CD4-positive, alpha-beta T cell (primary cell): ENCODE results near the gene POLR3F. TPM values are rescaled to one million over a fixed set of nuclear protein-coding genes. Genes with fewer than 3 reads are reported as not detected.
"Not testable (repeated sequence)": the region's sequence is repeated elsewhere in the genome, so short reads cannot be mapped to it uniquely, and the experiment has no call there.

Experiments used
- ATAC-seq: fragments of 200-7000 bp; cut with Tn5 transposase; one replicate; pipeline ENCODE4 v1.10.0; 2022; ENCODE audit warnings: mild to moderate bottlenecking; ENCODE audit not compliant: poor library complexity
- CTCF ChIA-PET: fragments of 350-600 bp; sonication (Branson Sonifier 250); formaldehyde crosslinking; loops from one replicate; lab custom pipeline; 2021; ENCODE audit warnings: antibody characterized with exemption, inconsistent platforms; lab: Charles Lee
- POLR2A ChIA-PET: fragments of 350-600 bp; sonication (Branson Sonifier 250); formaldehyde crosslinking; loops from one replicate; lab custom pipeline; 2021; ENCODE audit warnings: antibody characterized with exemption, inconsistent platforms; lab: Charles Lee
- DNase-seq, 14 experiments: peaks; one replicate each; pipeline ENCODE4 v3.0.0-alpha.2; 2013 to 2020; ENCODE audit warnings: mixed read lengths in 2 of 14
- H3K27ac ChIP-seq, 2 donors: one replicate each; pipeline versions ENCODE4 v1.5.1 to v1.7.0; 2013; ENCODE audit warnings: low read length in 2 of 2, low read depth in 1 of 2, mild to moderate bottlenecking in 1 of 2
- H3K27me3 ChIP-seq, 2 experiments: 1 replicate in 1 of 2; 2 replicates in 1 of 2; pipeline versions ENCODE4 v1.6.1 to v1.7.0; 2013; ENCODE audit warnings: low read length in 2 of 2, control low read depth in 1 of 2, mild to moderate bottlenecking in 1 of 2, moderate library complexity in 1 of 2; ENCODE audit not compliant: insufficient read depth in 2 of 2, control insufficient read depth in 1 of 2
- H3K36me3 ChIP-seq: one replicate; pipeline ENCODE4 v1.6.1; 2013; ENCODE audit warnings: low read length, control low read depth; ENCODE audit not compliant: insufficient read depth
- H3K4me1 ChIP-seq: one replicate; pipeline ENCODE4 v1.6.1; 2013; ENCODE audit warnings: low read length, control low read depth; ENCODE audit not compliant: insufficient read depth
- H3K4me3 ChIP-seq: one replicate; pipeline ENCODE4 v1.5.1; 2013; ENCODE audit warnings: mild to moderate bottlenecking, low read length, moderate library complexity
- H3K9me3 ChIP-seq, 2 experiments: 1 replicate in 1 of 2; 2 replicates in 1 of 2; pipeline versions ENCODE4 v1.6.1 to v1.7.0; 2013; ENCODE audit warnings: low read length in 2 of 2, mild to moderate bottlenecking in 2 of 2, control low read depth in 1 of 2, moderate library complexity in 1 of 2; ENCODE audit not compliant: control insufficient read depth in 1 of 2, insufficient read depth in 1 of 2
- H3K27ac Mint-ChIP-seq: one replicate; pipeline ENCODE4 v1.8.0; 2020; ENCODE audit warnings: mixed read lengths
- H3K27me3 Mint-ChIP-seq: one replicate; pipeline ENCODE4 v1.8.0; 2021; ENCODE audit warnings: mixed read lengths
- H3K36me3 Mint-ChIP-seq: one replicate; pipeline ENCODE4 v1.8.0; 2021; ENCODE audit warnings: low read depth, mixed read lengths
- H3K4me1 Mint-ChIP-seq: one replicate; pipeline ENCODE4 v1.8.0; 2021; ENCODE audit warnings: low read depth, mixed read lengths
- H3K4me3 Mint-ChIP-seq: one replicate; pipeline ENCODE4 v1.8.0; 2020; ENCODE audit warnings: mild to moderate bottlenecking, mixed read lengths
- H3K9me3 Mint-ChIP-seq: one replicate; pipeline ENCODE4 v1.8.0; 2020; ENCODE audit warnings: mixed read lengths
- CTCF ChIP-seq: fragments of 200-600 bp; IDR thresholded peaks from one replicate; pipeline ENCODE4 v1.8.0; 2022; ENCODE audit warnings: antibody characterized with exemption, mild to moderate bottlenecking
- intact Hi-C, 2 experiments: fragments of 100-400 bp; cut with DNase I in 1 of 2; cut with micrococcal nuclease in 1 of 2; formaldehyde crosslinking; loops; one replicate each; pipeline versions ENCODE4 v1.15.1 to v1.9.0; 2023 to 2025; cut with DNase I, micrococcal nuclease
- total RNA-seq, 174 experiments: library from RNA in 2 of 174; stranded (reverse) in 2 of 174; gene quantifications; one replicate each; pipeline ENCODE4 v1.2.3 and lab custom pipeline; 2021 to 2026

Gene POLR3F
- total RNA-seq, 2 experiments from 2014 or later, result 7.9 to 8.8 TPM

GRCh38 chr20:18513208-18513607 is 46.0 kb downstream of the POLR3F start:
- Histone ChIP-seq H3K36me3 (peaks cover 51% of the 10 kb centered on the region), H3K27ac (no peak overlapping the region), H3K9me3 (no peaks in the 10 kb centered on the region), H3K4me1 (peaks cover 17% of the 10 kb centered on the region), H3K4me3 (no peak overlapping the region), H3K27me3 (no peaks in the 10 kb centered on the region)
- no peak overlapping the region for H3K4me3 Mint-ChIP-seq
- H3K4me1 Mint-ChIP-seq, result peaks cover 42% of the 10 kb centered on the region
- H3K27ac Mint-ChIP-seq, result no peak overlapping the region
- intact Hi-C loops, result no loop called here
- H3K27me3 Mint-ChIP-seq, result no peaks in the 10 kb centered on the region
- POLR2A ChIA-PET, result no interaction called here
- peaks cover 64% of the 10 kb centered on the region for H3K36me3 Mint-ChIP-seq
- TF ChIP-seq CTCF, result no peak
- CTCF ChIA-PET, result no interaction called here
- DNase-seq (no peak), ATAC-seq (no peak)
- no peaks in the 10 kb centered on the region for H3K9me3 Mint-ChIP-seq

- POLR2A ChIA-PET, result no interaction called here
- peaks cover 51% of the 10 kb centered on the region for H3K36me3 ChIP-seq
- ATAC-seq, result no peak
- H3K9me3 Mint-ChIP-seq, result no peaks in the 10 kb centered on the region
- H3K27ac Mint-ChIP-seq, result no peak overlapping the region
- H3K27ac ChIP-seq, result no peak overlapping the region
- H3K4me1 ChIP-seq, result peaks cover 8% of the 10 kb centered on the region
- H3K36me3 Mint-ChIP-seq, result peaks cover 60% of the 10 kb centered on the region
- TF ChIP-seq CTCF, result no peak
- intact Hi-C loops, result no loop called here
- peaks cover 33% of the 10 kb centered on the region for H3K4me1 Mint-ChIP-seq
- no peak for DNase-seq
- H3K4me3 Mint-ChIP-seq, result no peak overlapping the region
- CTCF ChIA-PET, result no interaction called here
- no peaks in the 10 kb centered on the region for H3K27me3 Mint-ChIP-seq
- H3K9me3 ChIP-seq, result no peaks in the 10 kb centered on the region
- H3K4me3 ChIP-seq, result no peak overlapping the region
- H3K27me3 ChIP-seq, result no peaks in the 10 kb centered on the region
These were observed 46.9 kb downstream of the POLR3F start for GRCh38 chr20:18514127-18514526.

GRCh38 chr20:18515973-18516372 is 48.8 kb downstream of the POLR3F start:
- no peak for ATAC-seq
- peaks cover 16% of the 10 kb centered on the region for H3K4me1 Mint-ChIP-seq
- Histone ChIP-seq H3K27ac (no peak overlapping the region), H3K36me3 (peaks cover 56% of the 10 kb centered on the region), H3K9me3 (no peaks in the 10 kb centered on the region), H3K4me3 (no peak overlapping the region), H3K27me3 (no peaks in the 10 kb centered on the region), H3K4me1 (peaks cover 3% of the 10 kb centered on the region)
- POLR2A ChIA-PET, result interaction anchor here (1.1 kb wide), 1 partner anchor 8 kb away, joined by 4 read pairs; the partner anchor contains the start of gene SEC23B
- H3K4me3 Mint-ChIP-seq, result no peak overlapping the region
- DNase-seq, result no peak
- H3K36me3 Mint-ChIP-seq, result peaks cover 49% of the 10 kb centered on the region
- CTCF ChIA-PET, result no interaction called here
- TF ChIP-seq CTCF, result no peak
- intact Hi-C loops, result no loop called here
- no peaks in the 10 kb centered on the region for H3K27me3 Mint-ChIP-seq
- H3K27ac Mint-ChIP-seq, result no peak overlapping the region
- no peaks in the 10 kb centered on the region for H3K9me3 Mint-ChIP-seq

GRCh38 chr20:18522066-18522465 is 54.9 kb downstream of the POLR3F start:
- H3K9me3 ChIP-seq, CTCF ChIA-PET, H3K27ac ChIP-seq, ATAC-seq, DNase-seq, H3K9me3 Mint-ChIP-seq, intact Hi-C loops, H3K4me3 ChIP-seq, H3K27ac Mint-ChIP-seq, POLR2A ChIA-PET, H3K4me1 Mint-ChIP-seq, H3K27me3 ChIP-seq, H3K4me3 Mint-ChIP-seq, H3K27me3 Mint-ChIP-seq, H3K4me1 ChIP-seq: not testable (repeated sequence)
- peaks cover 50% of the 10 kb centered on the region for H3K36me3 ChIP-seq
- H3K36me3 Mint-ChIP-seq, result peaks cover 31% of the 10 kb centered on the region
